Right forelimb (tissue), 1 donor: Measurements from ENCODE around the gene PALLD.

ENCODE experiments used
- DNase-seq: peaks from one replicate; pipeline ENCODE4 v3.0.0-alpha.2; 2018

Gene PALLD

GRCh38 chr4:168652755-168653154 is 155.9 kb downstream of the PALLD start:
- no peak for DNase-seq

GRCh38 chr4:168654104-168654847 is 157.4 kb downstream of the PALLD start:
- DNase-seq: no peak

GRCh38 chr4:168654848-168655174 is 158.0 kb downstream of the PALLD start:
- DNase-seq: no peak

DNA sequence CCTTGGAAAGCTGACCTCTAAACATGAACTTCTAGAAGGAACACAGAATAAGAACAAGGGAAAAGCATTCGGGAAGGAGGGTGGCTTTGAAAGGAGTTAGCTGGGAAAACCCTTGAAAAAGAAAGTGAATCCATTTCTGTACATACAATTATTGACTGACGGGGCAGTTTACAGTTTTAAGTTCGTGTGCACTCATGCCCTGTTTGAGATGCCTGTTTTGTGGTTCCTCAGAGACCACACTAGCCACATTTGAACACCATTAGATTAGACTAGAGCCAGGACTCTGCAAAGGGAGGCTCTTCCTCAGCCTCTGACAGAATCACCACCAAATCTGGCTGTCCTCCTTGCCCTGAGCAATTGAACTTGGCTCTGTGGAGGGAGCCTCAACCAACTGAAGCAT is 158.3 kb downstream of the PALLD start:
- DNase-seq: no peak

DNA sequence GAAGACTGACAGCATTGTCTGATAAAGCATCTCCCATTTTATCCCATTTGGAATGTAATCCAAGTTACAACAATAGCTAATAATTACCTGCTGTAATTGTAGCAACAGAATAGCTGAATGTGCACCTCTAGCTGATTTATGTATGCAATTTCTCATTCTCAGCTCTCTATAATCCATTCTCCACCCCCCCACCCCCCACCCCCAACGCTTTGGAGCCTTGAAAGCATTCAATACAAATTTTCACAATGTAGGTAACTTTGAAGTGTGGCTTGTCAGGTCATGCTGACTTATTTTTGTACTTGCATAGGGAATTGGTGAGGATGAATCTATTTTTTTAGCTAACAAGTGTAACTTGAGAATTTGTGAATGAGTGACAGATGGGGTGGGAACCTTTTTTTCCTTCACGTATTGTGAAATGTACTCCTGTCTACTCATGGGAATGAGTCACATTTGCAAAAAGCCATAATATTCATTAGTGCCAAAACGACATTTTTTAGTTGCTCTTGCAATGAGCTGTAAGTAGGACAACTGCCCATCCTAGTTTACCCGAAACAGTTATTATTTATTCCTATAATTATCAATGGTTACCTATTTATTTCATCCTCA is 159.3 kb downstream of the PALLD start:
- no peak for DNase-seq

DNA sequence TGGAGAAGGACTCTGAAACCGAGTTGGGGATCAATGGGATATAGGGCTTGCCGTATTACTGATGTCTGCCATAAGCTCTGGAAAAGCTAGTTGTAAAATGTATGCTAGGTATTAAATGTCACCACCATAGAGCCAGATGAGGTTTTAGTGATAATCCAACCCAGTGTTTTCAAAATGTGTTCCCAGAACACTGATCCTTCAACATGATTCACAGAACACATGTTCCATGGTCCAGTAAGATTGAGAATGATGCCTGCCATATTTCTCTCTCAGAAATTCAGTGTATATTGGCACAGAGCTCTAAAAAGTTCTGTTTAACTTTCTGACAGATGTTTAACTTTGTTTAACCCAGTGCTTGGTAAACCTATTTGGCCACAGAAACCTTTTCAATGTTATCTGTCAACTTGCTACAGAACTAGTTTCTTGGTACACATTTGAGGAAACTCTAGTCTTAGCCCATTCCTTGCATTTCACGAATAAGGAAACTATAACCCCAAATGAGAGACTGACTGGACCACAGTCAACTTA is 160.2 kb downstream of the PALLD start:
- no peak for DNase-seq

GRCh38 chr4:168658751-168659150 is 161.9 kb downstream of the PALLD start:
- no peak for DNase-seq

- no peak for DNase-seq
Measured at GRCh38 chr4:168659741-168660465, 163.1 kb downstream of the PALLD start.

- DNase-seq: no peak
Measured at GRCh38 chr4:168662297-168662984, 165.6 kb downstream of the PALLD start.

- no peak for DNase-seq
Measured at GRCh38 chr4:168664242-168664891, 167.5 kb downstream of the PALLD start.

DNA sequence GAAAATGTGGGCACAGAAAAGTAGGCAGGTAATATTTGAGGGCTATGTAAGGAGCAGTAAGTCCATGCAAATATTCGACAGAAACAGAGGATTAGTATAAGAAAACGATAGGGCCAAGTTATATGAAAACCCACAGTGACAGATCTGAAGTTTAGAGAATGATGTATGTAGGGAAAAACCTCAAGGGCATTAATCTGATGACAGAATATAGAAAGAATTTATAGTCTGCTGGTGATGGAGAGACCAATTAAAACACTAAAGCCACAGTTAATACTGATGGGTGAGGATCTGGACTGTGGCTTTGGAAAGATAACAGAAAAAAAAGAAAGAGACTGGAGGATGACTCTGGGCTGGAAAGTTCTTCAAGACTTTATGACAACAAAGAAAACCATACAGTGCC is 169.7 kb downstream of the PALLD start:
- DNase-seq: no peak

GRCh38 chr4:168667376-168667775 is 170.5 kb downstream of the PALLD start:
- no peak for DNase-seq

DNA sequence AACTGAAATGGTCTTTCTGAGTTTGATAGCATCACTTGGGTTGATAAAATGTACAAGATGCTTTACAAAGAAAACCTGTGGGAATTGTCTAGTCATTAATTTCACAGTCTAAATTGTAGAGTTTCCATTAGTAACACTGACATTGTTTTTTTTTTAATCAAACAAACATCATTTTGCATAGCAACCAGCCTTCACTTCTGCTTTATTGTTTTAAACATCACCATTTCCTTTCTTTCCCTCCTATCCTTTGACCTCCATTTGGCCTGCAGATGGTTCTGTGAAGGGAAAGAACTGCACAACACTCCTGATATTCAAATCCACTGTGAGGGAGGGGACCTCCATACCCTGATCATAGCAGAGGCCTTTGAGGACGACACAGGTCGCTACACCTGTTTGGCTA is 171.1 kb downstream of the PALLD start:
- DNase-seq: no peak

GRCh38 chr4:168673476-168673875 is 176.6 kb downstream of the PALLD start:
- no peak for DNase-seq

GRCh38 chr4:168674077-168674747 is 177.4 kb downstream of the PALLD start:
- no peak for DNase-seq

GRCh38 chr4:168674866-168675265 is 178.0 kb downstream of the PALLD start:
- DNase-seq: no peak

- DNase-seq: no peak
Measured at GRCh38 chr4:168677063-168677462, 180.2 kb downstream of the PALLD start.

- DNase-seq: no peak
Measured at GRCh38 chr4:168677879-168678278, 181.0 kb downstream of the PALLD start.

DNA sequence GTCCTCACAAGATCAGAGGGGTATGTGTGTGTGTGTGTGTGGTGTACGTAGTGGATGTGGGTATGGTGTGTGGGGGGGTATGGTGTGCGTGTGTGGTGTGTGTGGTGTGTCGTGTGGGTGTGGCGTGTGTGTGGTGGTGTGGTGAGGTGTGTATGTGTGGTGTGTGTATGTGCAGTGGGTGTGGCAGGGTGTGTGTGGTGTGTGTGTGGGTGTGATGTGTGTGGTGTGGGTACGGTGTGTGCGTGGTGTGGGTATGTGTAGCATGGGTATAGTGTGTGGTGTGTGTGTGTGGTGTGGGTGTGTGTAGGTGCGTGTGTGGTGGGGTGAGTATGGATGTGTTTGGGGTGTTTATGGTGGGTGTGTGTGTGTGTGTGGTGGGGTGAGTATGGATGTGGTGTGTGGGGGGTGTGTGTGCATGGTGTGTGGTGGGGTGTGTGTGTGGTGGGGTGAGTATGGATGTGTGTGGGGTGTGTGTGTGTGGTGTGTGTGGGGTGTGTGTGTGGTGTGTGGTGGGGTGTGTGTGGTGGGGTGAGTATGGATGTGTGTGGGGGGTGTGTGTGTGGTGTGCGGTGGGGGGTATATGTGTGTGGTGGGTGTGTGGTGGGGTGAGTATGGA is 182.0 kb downstream of the PALLD start:
- no peak for DNase-seq

- DNase-seq: no peak
Measured at GRCh38 chr4:168679397-168679796, 182.5 kb downstream of the PALLD start.

DNA sequence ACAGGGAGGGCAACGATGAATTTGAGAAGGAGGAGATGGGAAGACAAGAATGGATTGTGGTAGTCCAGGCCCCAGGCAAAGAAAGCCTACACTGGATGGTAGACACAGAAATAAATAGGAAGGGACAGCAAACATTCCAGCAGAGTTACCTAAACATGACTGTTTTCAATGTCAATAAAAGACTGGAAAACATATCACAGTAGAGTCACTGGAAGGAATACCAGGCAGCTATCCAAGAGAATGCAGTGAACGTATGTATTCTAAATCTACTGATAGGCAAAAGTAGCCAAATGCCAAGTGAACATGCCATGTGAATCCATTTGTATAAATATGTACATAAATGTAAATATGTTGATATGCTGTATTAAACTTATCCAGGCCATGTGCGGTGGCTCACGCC is 183.0 kb downstream of the PALLD start:
- no peak for DNase-seq
